ENCODE data around the gene IGFBP3. TPM values are rescaled to one million over a fixed set of nuclear protein-coding genes. Genes with fewer than 3 reads are reported as not detected.

The IGFBP3 gene
- total RNA-seq, 1 donor, result 2,181 TPM

- DNase-seq (ENCODE audit: insufficient read length, low spot score, missing footprints), result no peak
- Histone ChIP-seq H3K4me1 (ENCODE audit: insufficient read depth, low read length) (peaks cover 6% of the 10 kb centered on the region), H2AFZ (ENCODE audit: low read length) (no peak overlapping the region), H3K9me3 (ENCODE audit: low read depth, low read length) (no peaks in the 10 kb centered on the region), H3K79me2 (ENCODE audit: insufficient read depth, low read length) (no peaks in the 10 kb centered on the region), H3K36me3 (ENCODE audit: insufficient read depth, low read length) (no peaks in the 10 kb centered on the region), H3K4me2 (ENCODE audit: insufficient read depth, low read length) (no peak overlapping the region), H4K20me1 (ENCODE audit: insufficient read depth, low read length) (no peaks in the 10 kb centered on the region), H3K27ac (ENCODE audit: low read depth, low read length) (no peak overlapping the region), H3K4me3 (ENCODE audit: insufficient read depth, low read length) (no peak overlapping the region), H3K27me3 (ENCODE audit: insufficient read depth, low read length) (no peaks in the 10 kb centered on the region)
- no peak for TF ChIP-seq CTCF (IDR thresholded peaks at IDR 0.05; ENCODE audit: extremely low read depth, low read depth, low read length)
These were observed 53.6 kb downstream of the IGFBP3 start for GRCh38 chr7:45867471-45867870.

- TF ChIP-seq CTCF (IDR thresholded peaks at IDR 0.05; ENCODE audit: extremely low read depth, low read depth, low read length), result no peak
- peak; percentile 82 for DNase-seq (ENCODE audit: insufficient read length, low spot score, missing footprints)
- no peak overlapping the region for H2AFZ ChIP-seq (ENCODE audit: low read length)
These were observed 55.3 kb downstream of the IGFBP3 start for GRCh38 chr7:45865594-45866410.

GRCh38 chr7:45863715-45864114, 57.4 kb downstream of the IGFBP3 start:
- Histone ChIP-seq H3K36me3 (ENCODE audit: insufficient read depth, low read length) (no peaks in the 10 kb centered on the region), H3K4me3 (ENCODE audit: insufficient read depth, low read length) (no peak overlapping the region), H3K27me3 (ENCODE audit: insufficient read depth, low read length) (peaks cover 20% of the 10 kb centered on the region), H3K79me2 (ENCODE audit: insufficient read depth, low read length) (no peaks in the 10 kb centered on the region), H3K4me2 (ENCODE audit: insufficient read depth, low read length) (no peak overlapping the region), H3K27ac (ENCODE audit: low read depth, low read length) (no peak overlapping the region), H3K9me3 (ENCODE audit: low read depth, low read length) (no peaks in the 10 kb centered on the region), H3K4me1 (ENCODE audit: insufficient read depth, low read length) (no peaks in the 10 kb centered on the region), H2AFZ (ENCODE audit: low read length) (no peak overlapping the region), H4K20me1 (ENCODE audit: insufficient read depth, low read length) (no peaks in the 10 kb centered on the region)
- TF ChIP-seq CTCF (IDR thresholded peaks at IDR 0.05; ENCODE audit: extremely low read depth, low read depth, low read length), result peak; percentile 62
- DNase-seq (ENCODE audit: insufficient read length, low spot score, missing footprints), result no peak

More at GRCh38 chr7:45865594-45866410, 55.3 kb downstream of the IGFBP3 start:
- H3K4me1 ChIP-seq (ENCODE audit: insufficient read depth, low read length), result peaks cover 6% of the 10 kb centered on the region
- H3K4me3 ChIP-seq (ENCODE audit: insufficient read depth, low read length), result no peak overlapping the region
- no peaks in the 10 kb centered on the region for H3K36me3 ChIP-seq (ENCODE audit: insufficient read depth, low read length)
- peaks cover 8% of the 10 kb centered on the region for H3K27me3 ChIP-seq (ENCODE audit: insufficient read depth, low read length)
- no peak overlapping the region for H3K4me2 ChIP-seq (ENCODE audit: insufficient read depth, low read length)
- H3K27ac ChIP-seq (ENCODE audit: low read depth, low read length), result no peak overlapping the region
- H4K20me1 ChIP-seq (ENCODE audit: insufficient read depth, low read length), result no peaks in the 10 kb centered on the region
- no peaks in the 10 kb centered on the region for H3K9me3 ChIP-seq (ENCODE audit: low read depth, low read length)
- no peaks in the 10 kb centered on the region for H3K79me2 ChIP-seq (ENCODE audit: insufficient read depth, low read length)

Other genes starting within 250 kb of the IGFBP3 start
- gene CCDC201, start 48.2 kb downstream of the IGFBP3 start, total RNA-seq, result not detected in 2 replicates
- 0.59 and 4.0 TPM in 2 replicates for gene IGFBP1, start 32.8 kb downstream of the IGFBP3 start, total RNA-seq